Activated CD4-positive, alpha-beta T cell treated with anti-CD3 and anti-CD28 coated beads for 48 hours (primary cell): ENCODE results near the gene SYNPO2.
"Not testable (repeated sequence)": the region's sequence is repeated elsewhere in the genome, so short reads cannot be mapped to it uniquely, and the experiment has no call there.

Experiments
- DNase-seq: peaks from one replicate; pipeline ENCODE4 v3.0.0-alpha.2; 2020

SYNPO2 gene

GRCh38 chr4:118888666-118889311 is at the start of gene SYNPO2:
TSS of gene SYNPO2 (plus strand) at chr4:118888854. CDS start at chr4:118889037, 183 bp downstream.
- DNase-seq: peak; percentile 47

GRCh38 chr4:118839221-118839927 is 49.3 kb upstream of the SYNPO2 start:
- no peak for DNase-seq

GRCh38 chr4:118842055-118842454 is 46.6 kb upstream of the SYNPO2 start:
- no peak for DNase-seq

- DNase-seq: no peak
Measured at GRCh38 chr4:118843237-118843636, 45.4 kb upstream of the SYNPO2 start.

- no peak for DNase-seq
Measured at GRCh38 chr4:118845552-118846050, 43.1 kb upstream of the SYNPO2 start.

GRCh38 chr4:118846979-118847378 is 41.7 kb upstream of the SYNPO2 start:
- no peak for DNase-seq

- DNase-seq: no peak
Measured at GRCh38 chr4:118848242-118848641, 40.4 kb upstream of the SYNPO2 start.

- no peak for DNase-seq
Measured at GRCh38 chr4:118848901-118849300, 39.8 kb upstream of the SYNPO2 start.

GRCh38 chr4:118849867-118850487 is 38.7 kb upstream of the SYNPO2 start:
- no peak for DNase-seq

- peak; percentile 23 for DNase-seq
Measured at GRCh38 chr4:118850488-118851173, 38.0 kb upstream of the SYNPO2 start.

- DNase-seq: no peak
Measured at GRCh38 chr4:118857760-118858159, 30.9 kb upstream of the SYNPO2 start.

GRCh38 chr4:118858779-118859178 is 29.9 kb upstream of the SYNPO2 start:
- DNase-seq: no peak

- DNase-seq: peak; percentile 12
Measured at GRCh38 chr4:118865091-118865708, 23.5 kb upstream of the SYNPO2 start.

GRCh38 chr4:118866442-118866841 is 22.2 kb upstream of the SYNPO2 start:
- no peak for DNase-seq

- DNase-seq: no peak
Measured at GRCh38 chr4:118867311-118868067, 21.2 kb upstream of the SYNPO2 start.

- no peak for DNase-seq
Measured at GRCh38 chr4:118869808-118870342, 18.8 kb upstream of the SYNPO2 start.

- DNase-seq: no peak
Measured at GRCh38 chr4:118872181-118872580, 16.5 kb upstream of the SYNPO2 start.

- no peak for DNase-seq
Measured at GRCh38 chr4:118877797-118878196, 10.9 kb upstream of the SYNPO2 start.

- DNase-seq: not testable (repeated sequence)
Measured at GRCh38 chr4:118878507-118878906, 10.1 kb upstream of the SYNPO2 start.

GRCh38 chr4:118879409-118879808 is 9.2 kb upstream of the SYNPO2 start:
- no peak for DNase-seq

- no peak for DNase-seq
Measured at GRCh38 chr4:118881512-118882146, 7.0 kb upstream of the SYNPO2 start.
